ENCODE data around the gene PCCA. TPM values are rescaled to one million over a fixed set of nuclear protein-coding genes. Genes with fewer than 3 reads are reported as not detected.

PCCA gene
- total RNA-seq, 4 donors from 2014 or later = 40.1 to 82.8 (median 61.1) TPM

DNA sequence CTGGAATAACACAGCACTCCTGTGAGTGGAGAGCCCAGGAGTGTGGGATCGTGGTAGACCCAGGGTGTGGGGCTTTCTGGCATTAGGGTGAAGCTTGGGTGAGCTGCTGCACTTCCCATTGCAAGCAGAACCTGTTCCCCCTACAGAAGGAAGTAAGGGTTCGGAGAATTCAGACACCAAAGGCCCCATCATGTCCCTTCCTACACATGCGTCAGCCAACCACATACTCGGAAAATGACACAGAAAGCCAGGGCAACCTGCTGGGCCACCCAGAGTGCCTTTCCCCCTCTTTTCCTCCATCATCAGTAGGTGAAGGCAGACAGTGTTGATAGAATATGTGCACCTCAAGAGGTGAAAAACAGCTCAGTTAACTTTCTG lies 456.8 kb downstream of the PCCA start:
- no peak for TF ChIP-seq CTCF (IDR thresholded peaks at IDR 0.05; ENCODE audit: low read depth)

GRCh38 chr13:100546713-100547405 lies 458.0 kb downstream of the PCCA start:
- TF ChIP-seq CTCF (IDR thresholded peaks at IDR 0.05; ENCODE audit: low read depth) = no peak

- TF ChIP-seq CTCF (IDR thresholded peaks at IDR 0.05; ENCODE audit: low read depth) = no peak
These were observed 458.9 kb downstream of the PCCA start for GRCh38 chr13:100547791-100548201.

- no peak for TF ChIP-seq CTCF (IDR thresholded peaks at IDR 0.05; ENCODE audit: low read depth)
These were observed 460.4 kb downstream of the PCCA start for GRCh38 chr13:100549316-100549715.

DNA sequence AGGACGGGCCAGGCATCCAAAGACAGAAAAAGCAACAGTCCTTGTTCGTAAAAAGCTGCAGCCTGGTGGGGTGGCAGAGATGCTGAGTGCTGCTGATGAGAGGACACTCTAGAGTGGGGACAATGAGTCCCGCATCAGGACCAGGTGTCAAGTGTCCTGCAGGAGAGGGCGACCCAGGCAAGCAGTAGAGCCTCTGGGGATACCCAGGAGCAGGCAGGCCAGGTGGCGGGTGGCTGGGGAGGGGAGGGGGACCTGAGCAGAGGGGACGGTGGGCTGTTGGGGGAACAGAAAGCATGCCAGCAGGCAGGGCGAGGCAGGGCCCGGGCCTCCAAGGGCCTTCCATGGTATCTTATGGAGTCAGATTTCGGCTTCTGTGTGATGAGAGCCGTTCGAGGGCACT lies 463.9 kb downstream of the PCCA start:
- TF ChIP-seq CTCF (IDR thresholded peaks at IDR 0.05; ENCODE audit: low read depth) = no peak

GRCh38 chr13:100559886-100560285 lies 471.0 kb downstream of the PCCA start:
- no peak for TF ChIP-seq CTCF (IDR thresholded peaks at IDR 0.05; ENCODE audit: low read depth)

DNA sequence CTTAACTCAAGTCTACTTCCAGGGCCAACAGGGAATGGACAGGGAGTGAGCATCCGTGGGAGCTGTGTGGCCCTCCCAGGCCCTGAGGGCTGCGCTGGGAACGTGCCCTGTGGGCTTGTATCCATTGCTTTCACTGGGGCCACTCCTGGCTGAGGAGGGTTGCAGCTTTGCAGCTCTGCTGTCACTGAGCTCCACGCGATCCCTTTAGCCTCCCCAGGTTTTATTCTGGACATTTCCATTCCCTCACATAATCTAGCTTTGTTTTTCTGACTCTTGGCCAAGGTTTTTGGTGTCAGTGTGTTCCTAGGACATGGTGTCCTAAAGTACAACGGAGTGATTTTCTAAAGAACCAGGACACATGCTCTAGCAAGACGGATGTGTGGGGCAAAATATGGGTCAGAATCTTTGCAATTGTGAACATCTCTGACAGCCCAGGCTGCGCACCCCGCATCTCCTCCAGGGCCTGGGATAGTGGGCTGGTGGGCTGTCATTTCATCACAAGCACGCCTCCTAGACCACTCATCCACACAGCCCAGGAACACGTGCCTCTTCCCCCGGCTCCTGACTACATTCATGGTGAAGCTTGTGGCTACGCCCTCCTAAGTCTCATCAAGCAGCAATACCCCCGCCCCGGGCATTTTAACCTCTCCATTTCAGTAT lies 471.7 kb downstream of the PCCA start:
- no peak for TF ChIP-seq CTCF (IDR thresholded peaks at IDR 0.05; ENCODE audit: low read depth)

Data from subcutaneous adipose tissue (tissue), 4 donors.